NCI-H69 (cell line): ENCODE data around the gene LRGUK.
"Not testable (repeated sequence)": the region's sequence is repeated elsewhere in the genome, so short reads cannot be mapped to it uniquely, and the experiment has no call there.

Experiments used
- DNase-seq: peaks from one replicate; lab custom pipeline; 2025; lab: John Stamatoyannopoulos, UW

Gene LRGUK

GRCh38 chr7:134246761-134247160 is 119.6 kb downstream of the LRGUK start:
- peak; percentile 54 for DNase-seq

- peak; percentile 48 for DNase-seq
Measured at GRCh38 chr7:134248196-134248595, 121.1 kb downstream of the LRGUK start.

GRCh38 chr7:134254311-134254710 is 127.2 kb downstream of the LRGUK start:
- peak; percentile 79 for DNase-seq

GRCh38 chr7:134255814-134256213 is 128.7 kb downstream of the LRGUK start:
- DNase-seq, result peak; percentile 83

GRCh38 chr7:134262322-134262721 is 135.2 kb downstream of the LRGUK start:
- no peak for DNase-seq

- peak; percentile 39 for DNase-seq
Measured at GRCh38 chr7:134276951-134277350, 149.8 kb downstream of the LRGUK start.

GRCh38 chr7:134278502-134279153 is 151.5 kb downstream of the LRGUK start:
- no peak for DNase-seq

- peak; percentile 6 for DNase-seq
Measured at GRCh38 chr7:134279336-134279735, 152.2 kb downstream of the LRGUK start.

GRCh38 chr7:134279898-134280297 is 152.8 kb downstream of the LRGUK start:
- no peak for DNase-seq

- no peak for DNase-seq
Measured at GRCh38 chr7:134280508-134280907, 153.4 kb downstream of the LRGUK start.

- no peak for DNase-seq
Measured at GRCh38 chr7:134284011-134284410, 156.9 kb downstream of the LRGUK start.

- DNase-seq, result no peak
Measured at GRCh38 chr7:134284952-134285351, 157.8 kb downstream of the LRGUK start.

- DNase-seq, result no peak
Measured at GRCh38 chr7:134287916-134288659, 160.9 kb downstream of the LRGUK start.

GRCh38 chr7:134289423-134289822 is 162.3 kb downstream of the LRGUK start:
- no peak for DNase-seq

GRCh38 chr7:134289841-134290240 is 162.7 kb downstream of the LRGUK start:
- DNase-seq, result no peak

GRCh38 chr7:134290286-134290685 is 163.1 kb downstream of the LRGUK start:
- no peak for DNase-seq

GRCh38 chr7:134293002-134293740 is 166.0 kb downstream of the LRGUK start:
- DNase-seq, result no peak

- DNase-seq, result not testable (repeated sequence)
Measured at GRCh38 chr7:134295982-134296381, 168.8 kb downstream of the LRGUK start.

- DNase-seq, result no peak
Measured at GRCh38 chr7:134297489-134297888, 170.3 kb downstream of the LRGUK start.

- DNase-seq, result peak; percentile 32
Measured at GRCh38 chr7:134298902-134299683, 172.0 kb downstream of the LRGUK start.

- DNase-seq, result no peak
Measured at GRCh38 chr7:134300988-134301387, 173.8 kb downstream of the LRGUK start.

- DNase-seq, result no peak
Measured at GRCh38 chr7:134301592-134301991, 174.5 kb downstream of the LRGUK start.
